Prostate gland (tissue), 2 donors: Measurements from ENCODE around the gene TNS1. TPM values are rescaled to one million over a fixed set of nuclear protein-coding genes. Genes with fewer than 3 reads are reported as not detected.

Experiments used
- DNase-seq: peaks from one replicate; pipeline ENCODE4 v3.0.0-alpha.2; 2019; ENCODE audit warnings: low spot score
- H3K27ac ChIP-seq, 2 donors: fragments of 200-600 bp; sonication (generic); 2 replicates each; pipeline ENCODE4 v1.5.1; 2017 to 2019
- H3K27me3 ChIP-seq: fragments of 200-600 bp; sonication (generic); replicated peaks from 2 replicates; pipeline ENCODE4 v1.5.1; 2019; ENCODE audit not compliant: insufficient read depth
- H3K36me3 ChIP-seq, 2 donors: fragments of 200-600 bp; sonication (generic); 1 replicate in 1 of 2; 2 replicates in 1 of 2; pipeline versions ENCODE4 v1.5.1 to v1.8.1; 2017 to 2019
- H3K4me1 ChIP-seq: fragments of 200-600 bp; sonication (generic); replicated peaks from 2 replicates; pipeline ENCODE4 v1.5.1; 2019
- H3K4me3 ChIP-seq, 2 donors: fragments of 200-600 bp; sonication (generic); 2 replicates each; pipeline ENCODE4 v1.5.1; 2017 to 2019
- H3K9me3 ChIP-seq: fragments of 200-600 bp; sonication (generic); 2 replicates; pipeline ENCODE4 v1.5.1; 2017
- POLR2A ChIP-seq: fragments of 450-650 bp; IDR thresholded peaks from one replicate; pipeline ENCODE4 v1.6.1; 2016; ENCODE audit warnings: antibody characterized with exemption, mild to moderate bottlenecking
- POLR2AphosphoS5 ChIP-seq: sonication (generic); formaldehyde crosslinking; IDR thresholded peaks from one replicate; pipeline ENCODE4 v1.6.1; 2017; ENCODE audit warnings: antibody characterized with exemption
- WGBS: methylation state at CpG from one replicate; pipeline ENCODE4 v1.1.5; 2018; 5-methylcytosine and 5-hydroxymethylcytosine counted together
- intact Hi-C: fragments of 100-400 bp; cut with DNase I; formaldehyde crosslinking; loops from one replicate; pipeline ENCODE4 v1.14.2; 2022
- total RNA-seq, 2 donors: library from RNA; depleted of rRNA; stranded (reverse); fragments of >200 nt; gene quantifications; one replicate each; pipeline ENCODE4 v1.1.0, GENCODE V29; 2016
- TF ChIP-seq, protein P1 (sequence below), 4 experiments: fragments of 200-600 bp in 2 of 4; fragments of 450-650 bp in 2 of 4; sonication (generic) in 2 of 4; IDR thresholded peaks; 1 replicate in 3 of 4; 2 replicates in 1 of 4; pipeline ENCODE4 v1.5.1; 2016 to 2019; ENCODE audit warnings: antibody characterized with exemption in 4 of 4, mild to moderate bottlenecking in 2 of 4, moderate library complexity in 2 of 4

Gene TNS1
- total RNA-seq, 2 donors from 2014 or later = 238 to 659 TPM

DNA sequence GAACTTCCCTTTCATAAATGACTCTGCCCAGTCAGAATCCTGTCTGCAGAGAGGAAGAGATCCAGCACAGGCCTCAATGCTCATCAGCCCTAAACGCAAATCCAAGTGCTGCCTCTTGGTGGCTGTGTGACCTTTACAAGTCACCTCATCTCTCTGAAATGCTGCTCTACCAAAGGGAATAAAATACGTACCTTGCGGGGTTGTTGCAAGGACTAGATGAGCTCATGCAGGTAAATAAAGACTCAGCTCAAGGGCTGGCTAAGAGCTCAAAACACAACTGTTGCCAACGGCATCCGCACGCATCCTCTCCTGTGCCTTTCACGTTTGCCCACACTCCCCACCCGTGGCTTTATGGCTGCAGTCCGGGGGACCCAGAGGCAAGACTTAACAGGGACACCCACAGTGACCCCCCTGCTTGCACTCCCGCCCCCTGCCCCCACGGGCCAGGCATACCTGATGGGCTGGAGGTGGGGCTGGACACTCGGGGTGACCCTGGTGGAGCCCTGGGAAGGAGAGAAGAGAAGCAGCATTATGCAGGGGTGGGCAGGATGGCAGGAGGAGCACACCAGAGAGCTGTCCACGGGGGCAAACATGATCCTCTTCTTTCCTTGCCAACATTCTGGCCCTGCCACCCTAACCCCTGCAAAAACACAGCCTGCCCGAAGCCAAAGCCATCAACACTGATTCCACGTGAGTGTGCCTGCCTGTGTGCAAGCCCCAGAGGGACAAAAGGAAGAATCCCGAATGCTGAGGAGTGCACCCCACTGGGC is 102.6 kb downstream of the TNS1 start:
- no peak for DNase-seq
- H3K27me3 ChIP-seq = no peaks in the 10 kb centered on the region
- peak overlapping the region; percentile 91 to 92 for H3K27ac ChIP-seq
- no peaks in the 10 kb centered on the region for H3K9me3 ChIP-seq
- H3K36me3 ChIP-seq = peaks cover 0 to under 1% of the 10 kb centered on the region in 2 donors
- peaks cover 11% of the 10 kb centered on the region for H3K4me1 ChIP-seq
- TF ChIP-seq, protein P1, sequence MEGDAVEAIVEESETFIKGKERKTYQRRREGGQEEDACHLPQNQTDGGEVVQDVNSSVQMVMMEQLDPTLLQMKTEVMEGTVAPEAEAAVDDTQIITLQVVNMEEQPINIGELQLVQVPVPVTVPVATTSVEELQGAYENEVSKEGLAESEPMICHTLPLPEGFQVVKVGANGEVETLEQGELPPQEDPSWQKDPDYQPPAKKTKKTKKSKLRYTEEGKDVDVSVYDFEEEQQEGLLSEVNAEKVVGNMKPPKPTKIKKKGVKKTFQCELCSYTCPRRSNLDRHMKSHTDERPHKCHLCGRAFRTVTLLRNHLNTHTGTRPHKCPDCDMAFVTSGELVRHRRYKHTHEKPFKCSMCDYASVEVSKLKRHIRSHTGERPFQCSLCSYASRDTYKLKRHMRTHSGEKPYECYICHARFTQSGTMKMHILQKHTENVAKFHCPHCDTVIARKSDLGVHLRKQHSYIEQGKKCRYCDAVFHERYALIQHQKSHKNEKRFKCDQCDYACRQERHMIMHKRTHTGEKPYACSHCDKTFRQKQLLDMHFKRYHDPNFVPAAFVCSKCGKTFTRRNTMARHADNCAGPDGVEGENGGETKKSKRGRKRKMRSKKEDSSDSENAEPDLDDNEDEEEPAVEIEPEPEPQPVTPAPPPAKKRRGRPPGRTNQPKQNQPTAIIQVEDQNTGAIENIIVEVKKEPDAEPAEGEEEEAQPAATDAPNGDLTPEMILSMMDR (IDR thresholded peaks at IDR 0.05) = no peak
- no peak for TF ChIP-seq POLR2AphosphoS5
- no peak overlapping the region for H3K4me3 ChIP-seq
- intact Hi-C loops = loop anchor here (5.0 kb wide), 1 partner anchor 37 kb away; no protein-coding TSS in a partner anchor
- 37% methylated on average over 16 of the region's 16 CpGs for WGBS

DNA sequence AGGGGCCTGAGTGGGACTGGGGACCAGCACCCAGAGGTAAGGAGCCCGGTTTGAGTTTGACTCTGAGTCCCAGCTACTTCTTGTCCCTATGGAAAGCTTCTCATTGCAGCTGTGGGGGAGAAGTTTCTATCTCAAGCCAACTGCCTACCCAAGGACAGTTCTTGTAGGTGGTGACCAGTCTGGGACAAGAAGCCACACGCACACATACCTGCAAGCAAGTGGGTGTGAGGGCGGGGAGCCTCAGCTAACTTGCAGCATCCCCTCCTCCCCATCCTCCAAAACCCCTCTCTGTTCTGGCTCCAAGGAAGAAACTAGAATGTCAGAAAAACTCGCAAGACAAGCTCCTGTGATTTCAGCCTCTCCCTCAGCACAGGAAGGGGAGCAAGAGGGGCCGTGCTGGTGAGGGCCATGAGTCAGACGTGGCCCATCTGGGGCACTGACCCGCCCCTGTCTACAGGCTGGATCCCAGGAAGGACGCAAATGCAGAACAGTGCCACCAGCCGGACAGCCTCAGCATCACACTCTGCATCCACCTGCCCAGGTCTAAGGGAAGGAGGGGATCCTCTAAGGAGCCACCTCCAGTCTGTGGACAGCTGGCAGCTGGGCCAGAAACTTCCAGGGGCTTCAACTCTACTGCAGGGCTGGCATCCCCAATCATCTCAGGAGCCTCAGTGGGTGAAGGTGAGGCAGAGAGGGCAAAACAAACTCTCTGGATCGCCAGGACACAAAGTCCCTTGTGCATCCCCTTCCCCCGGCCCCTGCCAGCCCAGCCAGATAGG is 103.4 kb downstream of the TNS1 start:
- peak; percentile 52 for TF ChIP-seq POLR2A
- peak; percentile 55 for TF ChIP-seq POLR2AphosphoS5
- TF ChIP-seq, protein P1 (IDR thresholded peaks at IDR 0.05) = peak; percentile 30 to 93 (median 68)
- peaks cover 0 to 3% of the 10 kb centered on the region in 2 donors for H3K36me3 ChIP-seq
- H3K27me3 ChIP-seq = no peaks in the 10 kb centered on the region
- no peaks in the 10 kb centered on the region for H3K9me3 ChIP-seq
- no peak overlapping the region for H3K4me3 ChIP-seq
- H3K27ac ChIP-seq = peak overlapping the region; percentile 91 to 92
- peaks cover 10% of the 10 kb centered on the region for H3K4me1 ChIP-seq
- 28% methylated on average over 11 of the region's 11 CpGs for WGBS
- DNase-seq = peak; percentile 75
- intact Hi-C loops = loop anchor here (5.0 kb wide), 1 partner anchor 38 kb away; no protein-coding TSS in a partner anchor

DNA sequence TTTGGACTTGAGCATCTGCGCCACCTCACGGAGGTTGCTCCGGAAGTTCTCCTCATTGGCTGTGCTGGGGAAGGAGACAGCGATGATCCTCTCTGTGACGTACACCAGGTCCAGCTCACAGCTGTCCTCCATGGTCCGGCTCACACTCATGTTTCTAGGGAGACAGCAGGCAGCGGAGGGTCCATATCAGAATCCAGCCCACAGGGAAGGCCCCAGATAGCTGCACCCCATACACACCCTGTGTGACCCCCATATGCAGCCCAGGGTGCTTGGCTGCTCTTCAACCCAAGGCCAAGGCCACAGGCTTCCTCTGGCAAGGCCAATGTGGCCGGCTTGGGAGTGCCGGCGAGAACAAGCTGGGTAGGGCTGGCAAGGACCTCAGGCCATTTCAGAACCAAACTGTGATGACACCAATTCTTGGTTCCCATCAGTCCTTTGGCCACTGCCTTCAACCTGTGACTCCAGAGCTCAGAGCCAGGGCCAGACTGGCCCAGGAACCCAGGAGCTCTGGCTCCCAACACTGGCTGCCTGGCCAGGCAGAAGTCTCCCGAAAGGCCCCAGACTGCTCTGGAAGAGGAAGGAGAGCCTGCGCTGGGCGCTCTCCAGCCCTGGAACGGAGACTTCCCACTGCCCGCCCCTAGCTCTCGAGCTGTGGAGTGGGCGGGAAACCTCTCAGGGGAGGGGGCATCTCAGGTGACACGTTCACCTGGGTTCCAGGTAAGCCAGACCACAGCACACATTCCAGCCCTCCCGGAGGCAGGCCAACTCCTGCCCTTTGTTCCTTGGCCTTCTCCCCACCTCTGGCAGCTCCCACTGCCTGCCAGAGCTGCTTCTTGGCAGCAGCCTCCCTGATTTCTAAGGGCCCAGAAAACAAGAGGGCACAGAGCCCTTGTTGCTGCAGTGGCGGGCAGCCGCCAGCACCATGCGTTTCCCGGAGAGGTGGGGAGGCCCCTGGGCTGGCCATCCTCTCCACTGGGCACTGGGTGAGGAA is 104.7 kb downstream of the TNS1 start:
- 36% methylated on average over 18 of the region's 23 CpGs for WGBS
- Histone ChIP-seq H3K27ac (peak overlapping the region; percentile 91 to 92), H3K4me3 (peak overlapping the region in 1 of 2 donors; percentile 10), H3K27me3 (no peaks in the 10 kb centered on the region), H3K9me3 (no peaks in the 10 kb centered on the region), H3K36me3 (peaks cover 0 to 3% of the 10 kb centered on the region in 2 donors), H3K4me1 (no peaks in the 10 kb centered on the region)
- peak; percentile 89 for TF ChIP-seq POLR2AphosphoS5
- peak; percentile 82 for TF ChIP-seq POLR2A
- TF ChIP-seq, protein P1 (IDR thresholded peaks at IDR 0.05) = no peak
- intact Hi-C loops = no loop called here
- peak; percentile 90 for DNase-seq

DNA sequence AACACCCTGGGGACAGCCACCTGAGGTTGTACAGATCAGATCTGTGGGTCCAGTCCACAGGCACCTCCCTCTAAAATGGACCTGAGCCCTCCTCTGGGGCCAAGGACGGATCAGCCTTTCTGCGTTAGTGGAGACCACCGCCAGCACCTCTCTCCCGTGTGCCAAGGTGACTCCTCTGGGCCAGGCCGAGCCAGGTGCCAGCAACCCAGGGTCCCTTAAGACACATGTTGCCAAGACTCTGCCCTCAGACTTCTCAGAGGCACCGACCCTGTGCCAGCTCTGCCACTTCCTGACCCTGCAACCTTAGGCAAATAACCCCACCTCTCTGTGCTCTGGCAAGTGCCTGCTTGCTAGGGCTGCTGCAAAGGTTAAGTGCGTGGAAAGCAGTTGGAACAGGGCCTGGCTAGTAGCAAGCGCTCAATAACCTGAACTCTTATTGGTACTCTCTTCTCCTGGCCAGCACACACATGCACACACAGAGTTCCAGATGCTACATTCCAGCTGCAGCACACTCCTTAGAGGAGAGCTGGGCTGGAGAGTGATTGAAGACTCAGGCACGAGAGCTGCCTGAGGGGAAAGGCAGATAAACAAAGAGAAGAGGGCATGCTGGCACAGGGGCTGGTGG is 105.6 kb downstream of the TNS1 start:
- Histone ChIP-seq H3K9me3 (no peaks in the 10 kb centered on the region), H3K4me1 (no peaks in the 10 kb centered on the region), H3K27ac (peak overlapping the region; percentile 91 to 92), H3K27me3 (no peaks in the 10 kb centered on the region), H3K36me3 (peaks cover 0 to 3% of the 10 kb centered on the region in 2 donors), H3K4me3 (peak overlapping the region in 1 of 2 donors; percentile 10)
- TF ChIP-seq, protein P1 (IDR thresholded peaks at IDR 0.05) = no peak
- TF ChIP-seq POLR2A = no peak
- TF ChIP-seq POLR2AphosphoS5 = no peak
- no peak for DNase-seq
- 31% methylated on average over 8 of the region's 9 CpGs for WGBS
- intact Hi-C loops = no loop called here
